Trophoblast cell (in vitro differentiated cells and primary cell): Measurements from ENCODE around the gene CARD16.
"Not testable (repeated sequence)": the region's sequence is repeated elsewhere in the genome, so short reads cannot be mapped to it uniquely, and the experiment has no call there.

Source experiments
- DNase-seq, 2 donors: peaks; one replicate each; pipeline ENCODE4 v3.0.0-alpha.2; 2016
- H2AFZ ChIP-seq: 2 replicates; pipeline ENCODE4 v1.6.1; 2013; ENCODE audit warnings: low read length, moderate library complexity, mild to moderate bottlenecking; ENCODE audit not compliant: insufficient read depth, poor library complexity
- H2AK5ac ChIP-seq: 2 replicates; pipeline ENCODE4 v1.6.1; 2013; ENCODE audit warnings: mild to moderate bottlenecking, low read length
- H2BK120ac ChIP-seq: 2 replicates; pipeline ENCODE4 v1.6.1; 2013; ENCODE audit warnings: low read length, mild to moderate bottlenecking, moderate library complexity; ENCODE audit not compliant: insufficient read depth, poor library complexity
- H2BK12ac ChIP-seq: 2 replicates; pipeline ENCODE4 v1.6.1; 2013; ENCODE audit warnings: mild to moderate bottlenecking, low read length, moderate library complexity
- H2BK5ac ChIP-seq: 2 replicates; pipeline ENCODE4 v1.6.1; 2013; ENCODE audit warnings: low read length, low read depth, moderate library complexity, mild to moderate bottlenecking; ENCODE audit not compliant: poor library complexity
- H3K14ac ChIP-seq: 2 replicates; pipeline ENCODE4 v1.6.1; 2013; ENCODE audit warnings: mild to moderate bottlenecking, low read length
- H3K18ac ChIP-seq: 2 replicates; pipeline ENCODE4 v1.6.1; 2013; ENCODE audit warnings: mild to moderate bottlenecking, low read length
- H3K23ac ChIP-seq: 2 replicates; pipeline ENCODE4 v1.6.1; 2013; ENCODE audit warnings: low read length
- H3K27ac ChIP-seq: 2 replicates; pipeline ENCODE4 v1.5.1; 2013; ENCODE audit warnings: low read depth, mild to moderate bottlenecking, inconsistent platforms, low read length, moderate library complexity
- H3K27me3 ChIP-seq: 2 replicates; pipeline ENCODE4 v1.6.1; 2013; ENCODE audit warnings: inconsistent platforms, mild to moderate bottlenecking, low read length, moderate library complexity; ENCODE audit not compliant: insufficient read depth
- H3K36me3 ChIP-seq, 2 experiments: 1 replicate in 1 of 2; 2 replicates in 1 of 2; pipeline ENCODE4 v1.6.1; 2013; ENCODE audit warnings: low read length in 2 of 2, mild to moderate bottlenecking in 2 of 2, moderate library complexity in 1 of 2; ENCODE audit not compliant: insufficient read depth in 2 of 2, control insufficient read depth in 1 of 2
- H3K4ac ChIP-seq: 2 replicates; pipeline ENCODE4 v1.6.1; 2013; ENCODE audit warnings: low read depth, mild to moderate bottlenecking, low read length, moderate library complexity
- H3K4me1 ChIP-seq, 2 experiments: 1 replicate in 1 of 2; 2 replicates in 1 of 2; pipeline ENCODE4 v1.6.1; 2013; ENCODE audit warnings: low read length in 2 of 2, mild to moderate bottlenecking in 2 of 2, moderate library complexity in 1 of 2; ENCODE audit not compliant: insufficient read depth in 2 of 2, control insufficient read depth in 1 of 2
- H3K4me2 ChIP-seq: 2 replicates; pipeline ENCODE4 v1.6.1; 2013; ENCODE audit warnings: inconsistent platforms, mild to moderate bottlenecking, low read length, moderate library complexity
- H3K4me3 ChIP-seq: 2 replicates; pipeline ENCODE4 v1.5.1; 2013; ENCODE audit warnings: mild to moderate bottlenecking, low read depth, low read length, inconsistent platforms
- H3K79me1 ChIP-seq: one replicate; pipeline ENCODE4 v1.6.1; 2013; ENCODE audit warnings: low read length
- H3K79me2 ChIP-seq: 2 replicates; pipeline ENCODE4 v1.6.1; 2013; ENCODE audit warnings: low read length, mild to moderate bottlenecking; ENCODE audit not compliant: control insufficient read depth, insufficient read depth, poor library complexity
- H3K9ac ChIP-seq: 2 replicates; pipeline ENCODE4 v1.6.1; 2013; ENCODE audit warnings: mild to moderate bottlenecking, low read length
- H3K9me3 ChIP-seq: 2 replicates; pipeline ENCODE4 v1.6.1; 2013; ENCODE audit warnings: low read depth, mild to moderate bottlenecking, control low read depth, inconsistent platforms, low read length; ENCODE audit not compliant: insufficient read depth
- H4K12ac ChIP-seq: 2 replicates; pipeline ENCODE4 v1.6.1; 2013; ENCODE audit warnings: low read depth, mild to moderate bottlenecking, low read length, moderate library complexity
- H4K8ac ChIP-seq: 2 replicates; pipeline ENCODE4 v1.6.1; 2013; ENCODE audit warnings: low read depth, mild to moderate bottlenecking, low read length, moderate library complexity
- H4K91ac ChIP-seq: one replicate; pipeline ENCODE4 v1.6.1; 2013; ENCODE audit warnings: low read depth, mild to moderate bottlenecking, low read length, moderate library complexity
- WGBS: extraction: QIAGEN DNeasy Blood & Tissue Kit; methylation state at CpG from one replicate; pipeline ENCODE4 v1.1.7; 2013; ENCODE audit warnings: missing lambda C conversion rate; ENCODE audit not compliant: insufficient read length, insufficient coverage; ENCODE audit errors: extremely low coverage; 5-methylcytosine and 5-hydroxymethylcytosine counted together

Gene CARD16

GRCh38 chr11:105034813-105035620 is 10.1 kb downstream of the CARD16 start, which contains the start of gene CASP1:
TSS of gene CASP1 (minus strand) at chr11:105035144. CDS start at chr11:105035113, 31 bp downstream.
- Histone ChIP-seq H3K18ac (no peak within 1 kb of the TSS), H2AK5ac (no peak within 1 kb of the TSS), H3K4me2 (no peak within 1 kb of the TSS), H3K9ac (no peak within 1 kb of the TSS), H3K9me3 (no peaks in the 10 kb centered on the region), H3K79me2 (no peaks in the 10 kb centered on the region), H2BK120ac (no peak within 1 kb of the TSS), H2BK5ac (no peak within 1 kb of the TSS), H3K27me3 (no peaks in the 10 kb centered on the region), H3K4me1 (no peaks in the 10 kb centered on the region), H2BK12ac (no peak within 1 kb of the TSS), H3K36me3 (no peaks in the 10 kb centered on the region), H3K23ac (no peak within 1 kb of the TSS), H2AFZ (no peak within 1 kb of the TSS), H4K91ac (no peak within 1 kb of the TSS), H4K12ac (no peak within 1 kb of the TSS), H3K4ac (no peak within 1 kb of the TSS), H3K4me3 (no peak within 1 kb of the TSS), H3K79me1 (no peaks in the 10 kb centered on the region), H3K27ac (no peak within 1 kb of the TSS), H4K8ac (no peak within 1 kb of the TSS), H3K14ac (no peak within 1 kb of the TSS)
- no CpG with 5 or more reads among the region's 3 CpGs for WGBS
- peak; percentile 9 to 41 for DNase-seq

- H3K4ac ChIP-seq, H3K14ac ChIP-seq, H3K4me1 ChIP-seq, DNase-seq, H3K9me3 ChIP-seq, H3K79me2 ChIP-seq, H3K27ac ChIP-seq, H3K79me1 ChIP-seq, H3K27me3 ChIP-seq, H3K23ac ChIP-seq, H4K91ac ChIP-seq, H3K4me3 ChIP-seq, H2BK5ac ChIP-seq, H3K18ac ChIP-seq, H3K36me3 ChIP-seq, H4K8ac ChIP-seq, H2BK120ac ChIP-seq, H4K12ac ChIP-seq, H3K4me2 ChIP-seq, H2BK12ac ChIP-seq, H3K9ac ChIP-seq, H2AFZ ChIP-seq, H2AK5ac ChIP-seq: not testable (repeated sequence)
- no CpG with 5 or more reads among the region's 2 CpGs for WGBS
Measured at GRCh38 chr11:105034388-105034787, 10.7 kb downstream of the CARD16 start.

- Histone ChIP-seq H3K9ac (no peak overlapping the region), H2BK12ac (no peak overlapping the region), H3K4me1 (no peaks in the 10 kb centered on the region), H3K14ac (no peak overlapping the region), H4K8ac (no peak overlapping the region), H3K27me3 (no peaks in the 10 kb centered on the region), H3K79me1 (no peaks in the 10 kb centered on the region), H4K91ac (no peak overlapping the region), H2BK5ac (no peak overlapping the region), H2BK120ac (no peak overlapping the region), H3K4ac (no peak overlapping the region), H3K27ac (no peak overlapping the region), H3K36me3 (no peaks in the 10 kb centered on the region), H3K4me2 (no peak overlapping the region), H3K79me2 (no peaks in the 10 kb centered on the region), H3K18ac (no peak overlapping the region), H3K9me3 (no peaks in the 10 kb centered on the region), H4K12ac (no peak overlapping the region), H3K23ac (no peak overlapping the region), H2AK5ac (no peak overlapping the region), H2AFZ (no peak overlapping the region), H3K4me3 (no peak overlapping the region)
- no peak for DNase-seq
- WGBS, result no CpG with 5 or more reads among the region's 1 CpG
Measured at GRCh38 chr11:105033781-105034180, 11.4 kb downstream of the CARD16 start.

GRCh38 chr11:105033343-105033742 is 11.8 kb downstream of the CARD16 start:
- no peak overlapping the region for H3K9ac ChIP-seq
- H2BK5ac ChIP-seq, result no peak overlapping the region
- no peak overlapping the region for H3K14ac ChIP-seq
- H2AFZ ChIP-seq, result no peak overlapping the region
- H4K12ac ChIP-seq, result no peak overlapping the region
- no peak overlapping the region for H3K4ac ChIP-seq
- no peak overlapping the region for H3K18ac ChIP-seq
- H3K4me1 ChIP-seq, result no peaks in the 10 kb centered on the region
- DNase-seq, result peak; percentile 16 to 35
- H3K23ac ChIP-seq, result no peak overlapping the region
- H3K27ac ChIP-seq, result no peak overlapping the region
- H3K79me2 ChIP-seq, result no peaks in the 10 kb centered on the region
- no peak overlapping the region for H3K4me3 ChIP-seq
- no peak overlapping the region for H3K4me2 ChIP-seq
- no peak overlapping the region for H2BK120ac ChIP-seq
- H2AK5ac ChIP-seq, result no peak overlapping the region
- no CpG with 5 or more reads among the region's 3 CpGs for WGBS
- H4K91ac ChIP-seq, result no peak overlapping the region
- no peaks in the 10 kb centered on the region for H3K79me1 ChIP-seq
- H3K9me3 ChIP-seq, result no peaks in the 10 kb centered on the region
- no peaks in the 10 kb centered on the region for H3K27me3 ChIP-seq
- no peak overlapping the region for H4K8ac ChIP-seq
- no peak overlapping the region for H2BK12ac ChIP-seq
- no peaks in the 10 kb centered on the region for H3K36me3 ChIP-seq
